CD4-positive, CD25-positive, alpha-beta regulatory T cell (primary cell): ENCODE results near the gene BHLHE40. TPM values are rescaled to one million over a fixed set of nuclear protein-coding genes. Genes with fewer than 3 reads are reported as not detected.

Experiments used
- ATAC-seq, 2 donors: fragments of 150-1000 bp; cut with Tn5 transposase; one replicate each; pipeline ENCODE4 v1.10.0; 2021; ENCODE audit warnings: low read depth in 2 of 2, moderate number of reproducible peaks in 2 of 2, moderate library complexity in 1 of 2
- DNase-seq, 3 donors: peaks; one replicate each; pipeline versions ENCODE4 v3.0.0 to v3.0.0-alpha.2; 2012 to 2022; ENCODE audit warnings: mixed read lengths in 1 of 3
- H3K27ac ChIP-seq: one replicate; pipeline ENCODE4 v1.7.0; 2013; ENCODE audit warnings: mild to moderate bottlenecking, low read length; ENCODE audit not compliant: insufficient read depth, poor library complexity, severe bottlenecking
- H3K27me3 ChIP-seq: one replicate; pipeline ENCODE4 v1.7.0; 2013; ENCODE audit warnings: low read length; ENCODE audit not compliant: control insufficient read depth, insufficient read depth
- H3K36me3 ChIP-seq: one replicate; pipeline ENCODE4 v1.7.0; 2013; ENCODE audit warnings: mild to moderate bottlenecking, low read length, moderate library complexity; ENCODE audit not compliant: control insufficient read depth, insufficient read depth
- H3K4me1 ChIP-seq: 2 replicates; pipeline ENCODE4 v1.7.0; 2013; ENCODE audit warnings: mild to moderate bottlenecking, low read length; ENCODE audit not compliant: insufficient read depth, control insufficient read depth, poor library complexity, severe bottlenecking
- H3K4me3 ChIP-seq: one replicate; pipeline ENCODE4 v1.7.0; 2013; ENCODE audit warnings: low read depth, mild to moderate bottlenecking, low read length, moderate library complexity
- H3K9me3 ChIP-seq, 2 experiments: 1 replicate in 1 of 2; 2 replicates in 1 of 2; pipeline ENCODE4 v1.7.0; 2013; ENCODE audit warnings: low read length in 2 of 2, mild to moderate bottlenecking in 1 of 2, moderate library complexity in 1 of 2; ENCODE audit not compliant: control insufficient read depth in 2 of 2
- H3K27ac Mint-ChIP-seq, 3 donors: one replicate each; pipeline ENCODE4 v1.8.0; 2020 to 2022; ENCODE audit warnings: mild to moderate bottlenecking in 3 of 3, mixed read lengths in 3 of 3, moderate library complexity in 2 of 3
- H3K27me3 Mint-ChIP-seq: one replicate; pipeline ENCODE4 v1.8.0; 2022; ENCODE audit warnings: mild to moderate bottlenecking, mixed read lengths
- H3K36me3 Mint-ChIP-seq: one replicate; pipeline ENCODE4 v1.8.0; 2020; ENCODE audit warnings: mixed read lengths
- H3K4me1 Mint-ChIP-seq, 4 donors: one replicate each; pipeline ENCODE4 v1.8.0; 2020 to 2022; ENCODE audit warnings: mixed read lengths in 4 of 4, mild to moderate bottlenecking in 1 of 4
- H3K4me3 Mint-ChIP-seq, 4 donors: one replicate each; pipeline ENCODE4 v1.8.0; 2020 to 2022; ENCODE audit warnings: mild to moderate bottlenecking in 4 of 4, mixed read lengths in 4 of 4, moderate library complexity in 3 of 4
- H3K9me3 Mint-ChIP-seq, 7 donors: one replicate each; pipeline ENCODE4 v1.8.0; 2020 to 2022; ENCODE audit warnings: mixed read lengths in 7 of 7, mild to moderate bottlenecking in 3 of 7, moderate library complexity in 2 of 7
- polyA plus RNA-seq, 4 donors: library from polyadenylated mRNA; unstranded; fragments of 300-500 nt; fragmentation: Illumina TruSeq; gene quantifications; one replicate each; pipeline ENCODE4 v1.2.3, GENCODE V29; 2021
- total RNA-seq: library from RNA; stranded (reverse); gene quantifications from one replicate; pipeline ENCODE4 v1.2.3, GENCODE V29; 2022

BHLHE40 gene
- total and polyA plus RNA-seq, 5 donors from 2014 or later: 0.65 to 44.4 (median 0.75) TPM

GRCh38 chr3:5020242-5020722 is 41.0 kb downstream of the BHLHE40 start:
- Histone ChIP-seq H3K36me3 (no peaks in the 10 kb centered on the region), H3K27me3 (no peaks in the 10 kb centered on the region), H3K4me1 (peaks cover 19% of the 10 kb centered on the region), H3K9me3 (no peaks in the 10 kb centered on the region), H3K4me3 (no peak overlapping the region), H3K27ac (no peak overlapping the region)
- Mint-ChIP-seq H3K4me1 (peaks cover 0 to 38% (median 18%) of the 10 kb centered on the region in 4 donors), H3K4me3 (no peak overlapping the region), H3K9me3 (no peaks in the 10 kb centered on the region), H3K27ac (peak overlapping the region in 1 of 3 donors; percentile 60), H3K27me3 (peaks cover 10% of the 10 kb centered on the region), H3K36me3 (no peaks in the 10 kb centered on the region)
- DNase-seq: no peak
- no peak for ATAC-seq

DNA sequence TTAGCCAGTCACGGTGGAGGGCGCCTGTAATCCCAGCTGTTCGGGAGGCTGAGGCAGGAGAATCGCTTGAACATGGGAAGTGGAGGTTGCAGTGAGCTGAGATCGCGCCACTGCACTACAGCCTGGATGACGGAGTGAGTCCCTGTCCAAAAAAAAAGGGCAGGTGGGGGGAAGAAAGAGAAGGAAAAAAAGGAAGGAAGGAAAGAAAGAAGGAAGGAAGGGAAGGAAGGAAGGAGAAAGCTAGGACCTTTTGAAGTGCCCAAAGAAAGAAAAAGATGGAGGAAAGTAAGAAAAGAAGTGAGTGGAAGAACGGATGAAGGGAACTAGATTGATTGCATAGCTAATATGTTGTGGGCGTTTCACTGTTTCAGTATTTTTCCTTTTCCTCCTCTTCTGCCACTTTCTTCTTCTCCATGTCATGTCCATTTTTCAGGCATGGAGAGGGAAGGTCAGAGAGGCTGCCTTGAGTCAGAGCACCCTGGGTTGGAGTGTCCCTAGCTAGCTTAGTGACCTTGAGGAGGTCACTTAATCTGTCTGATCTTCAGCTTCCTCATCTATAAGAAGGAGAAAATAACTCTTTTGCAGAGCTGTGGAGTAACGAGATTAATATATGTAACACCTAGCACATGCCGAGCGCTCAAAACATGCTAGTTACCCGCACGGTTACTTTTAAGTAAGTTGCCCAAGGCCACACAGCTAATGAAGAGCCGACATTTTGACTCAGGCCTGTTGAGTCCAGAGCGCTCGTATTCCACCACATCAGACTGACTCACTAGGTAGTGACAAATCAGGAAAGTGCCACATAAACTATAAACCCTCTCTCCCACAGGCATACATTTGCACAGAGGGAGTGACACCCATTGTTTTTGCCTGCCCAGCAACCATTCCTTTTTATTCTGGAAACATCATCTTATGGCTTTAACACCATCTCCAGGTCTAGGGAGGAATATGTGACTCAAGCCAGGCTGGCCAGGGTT is 42.2 kb downstream of the BHLHE40 start:
- H3K9me3 ChIP-seq: no peaks in the 10 kb centered on the region
- no peak for DNase-seq
- H3K4me1 Mint-ChIP-seq: peaks cover 0 to 39% (median 18%) of the 10 kb centered on the region in 4 donors

GRCh38 chr3:5022187-5022965 is 43.1 kb downstream of the BHLHE40 start:
- Mint-ChIP-seq H3K9me3 (no peaks in the 10 kb centered on the region), H3K4me1 (peaks cover 0 to 36% (median 15%) of the 10 kb centered on the region in 4 donors), H3K27ac (peak overlapping the region in 1 of 3 donors; percentile 52)

More for the DNA sequence above, 42.2 kb downstream of the BHLHE40 start:
- Histone ChIP-seq H3K4me1 (peaks cover 23% of the 10 kb centered on the region), H3K27ac (no peak overlapping the region), H3K36me3 (no peaks in the 10 kb centered on the region), H3K4me3 (no peak overlapping the region), H3K27me3 (no peaks in the 10 kb centered on the region)
- Mint-ChIP-seq H3K27me3 (peaks cover 19% of the 10 kb centered on the region), H3K9me3 (no peaks in the 10 kb centered on the region), H3K36me3 (no peaks in the 10 kb centered on the region), H3K27ac (no peak overlapping the region), H3K4me3 (no peak overlapping the region)
- ATAC-seq: no peak

DNA sequence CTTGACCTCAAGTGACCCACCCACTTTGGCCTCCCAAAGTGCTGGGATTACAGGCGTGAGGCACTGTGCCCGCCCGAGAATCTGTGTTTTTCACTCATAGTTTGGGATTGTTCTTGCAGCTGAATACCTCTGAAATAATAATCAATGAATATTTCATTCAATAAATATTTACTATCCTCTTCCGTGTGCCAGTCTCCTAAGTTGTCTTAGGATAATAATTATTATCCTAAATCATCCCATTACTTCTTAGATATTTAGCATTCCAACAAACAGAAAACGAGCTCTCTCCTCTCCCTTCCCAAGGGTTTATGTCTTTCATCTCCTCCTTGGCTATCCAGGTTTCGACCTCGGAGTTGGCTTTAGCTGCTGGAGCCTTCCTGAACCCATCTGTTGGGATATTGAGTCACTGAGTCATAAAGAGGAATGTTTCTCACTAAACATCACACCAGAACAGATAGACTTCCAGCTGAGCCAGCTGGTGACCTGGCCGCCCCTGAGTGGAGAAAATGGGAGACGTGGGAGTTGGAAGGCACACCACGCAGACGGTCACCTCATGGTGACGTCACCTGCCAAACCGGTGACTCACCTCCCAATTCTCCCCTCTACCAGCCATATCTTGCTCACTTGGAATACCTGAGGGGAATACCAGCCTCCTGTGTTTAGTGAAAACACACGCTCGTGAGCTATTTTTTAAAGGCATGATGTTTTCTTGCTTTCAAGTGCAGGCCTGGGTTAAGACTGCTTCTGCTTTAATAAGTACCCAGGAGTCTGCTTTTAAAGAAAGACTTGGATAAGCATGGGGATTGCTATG is 43.9 kb downstream of the BHLHE40 start:
- H3K4me3 ChIP-seq: no peak overlapping the region
- Mint-ChIP-seq H3K4me1 (peaks cover 0 to 37% (median 15%) of the 10 kb centered on the region in 4 donors), H3K4me3 (no peak overlapping the region), H3K36me3 (no peaks in the 10 kb centered on the region), H3K27ac (no peak overlapping the region), H3K27me3 (peaks cover 19% of the 10 kb centered on the region), H3K9me3 (no peaks in the 10 kb centered on the region)
- DNase-seq: no peak
- H3K4me1 ChIP-seq: peaks cover 23% of the 10 kb centered on the region
- H3K27me3 ChIP-seq: no peaks in the 10 kb centered on the region
- H3K36me3 ChIP-seq: no peaks in the 10 kb centered on the region
- no peak overlapping the region for H3K27ac ChIP-seq
- no peaks in the 10 kb centered on the region for H3K9me3 ChIP-seq
- ATAC-seq: no peak

More at GRCh38 chr3:5022187-5022965, 43.1 kb downstream of the BHLHE40 start:
- H3K27me3 Mint-ChIP-seq: peaks cover 19% of the 10 kb centered on the region
- no peak for ATAC-seq
- Histone ChIP-seq H3K4me1 (peaks cover 23% of the 10 kb centered on the region), H3K9me3 (no peaks in the 10 kb centered on the region), H3K27me3 (no peaks in the 10 kb centered on the region), H3K27ac (no peak overlapping the region), H3K4me3 (no peak overlapping the region), H3K36me3 (no peaks in the 10 kb centered on the region)
- H3K36me3 Mint-ChIP-seq: no peaks in the 10 kb centered on the region
- DNase-seq: peak in 1 of 3 donors; percentile 33
- H3K4me3 Mint-ChIP-seq: no peak overlapping the region

DNA sequence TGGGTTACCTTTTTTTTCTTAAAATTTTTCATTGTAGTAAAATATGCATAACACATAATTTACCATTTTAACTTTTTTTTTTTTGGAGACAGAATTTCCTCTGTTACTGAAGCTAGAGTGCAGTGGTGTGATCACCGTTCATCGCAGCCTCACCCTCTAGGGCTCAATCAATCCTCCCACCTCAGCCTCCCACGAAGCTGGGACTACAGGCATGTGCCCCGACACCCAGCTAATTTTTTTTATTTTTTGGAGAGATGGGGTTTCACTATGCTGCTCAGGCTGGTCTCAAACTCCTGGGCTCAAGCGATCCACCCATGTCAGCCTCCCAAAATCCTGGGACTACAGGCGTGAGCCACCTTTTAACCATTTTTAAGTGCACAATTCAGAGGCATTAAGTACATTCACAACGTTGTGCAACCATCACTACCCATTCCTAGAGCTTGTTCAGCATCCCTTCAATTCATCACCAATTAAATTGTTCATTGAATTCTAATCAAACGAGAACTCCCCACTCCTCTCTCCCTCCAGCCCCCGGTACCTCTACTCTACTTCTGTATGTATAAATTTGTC is 44.6 kb downstream of the BHLHE40 start:
- Histone ChIP-seq H3K4me3 (no peak overlapping the region), H3K27me3 (no peaks in the 10 kb centered on the region), H3K27ac (no peak overlapping the region), H3K9me3 (no peaks in the 10 kb centered on the region), H3K4me1 (peaks cover 22% of the 10 kb centered on the region), H3K36me3 (no peaks in the 10 kb centered on the region)
- no peak overlapping the region for H3K27ac Mint-ChIP-seq
- DNase-seq: no peak
- ATAC-seq: no peak
- H3K9me3 Mint-ChIP-seq: no peaks in the 10 kb centered on the region
- peaks cover 0 to 30% (median 9%) of the 10 kb centered on the region in 4 donors for H3K4me1 Mint-ChIP-seq
- no peak overlapping the region for H3K4me3 Mint-ChIP-seq
- peaks cover 19% of the 10 kb centered on the region for H3K27me3 Mint-ChIP-seq
- no peaks in the 10 kb centered on the region for H3K36me3 Mint-ChIP-seq

DNA sequence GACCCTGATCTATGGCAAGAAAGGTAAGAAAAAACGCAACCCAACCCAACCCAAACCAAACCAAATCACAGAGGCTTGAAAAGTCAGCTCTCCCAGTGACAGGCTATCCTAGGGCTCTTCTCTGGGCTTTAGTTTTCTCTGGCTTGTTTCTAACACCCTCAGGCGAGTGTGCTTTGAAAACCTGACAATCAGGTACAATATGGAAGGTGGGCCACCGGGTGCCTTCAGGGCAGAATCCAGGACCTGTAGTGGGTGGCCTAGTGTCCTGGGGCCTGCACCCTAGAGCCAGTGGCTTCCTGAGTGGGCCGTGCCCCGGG is 46.8 kb downstream of the BHLHE40 start:
- Mint-ChIP-seq H3K4me3 (peak overlapping the region; percentile 30 to 81 (median 37)), H3K4me1 (peaks cover 0 to 14% (median 2%) of the 10 kb centered on the region in 4 donors), H3K27me3 (peaks cover 19% of the 10 kb centered on the region), H3K27ac (no peak overlapping the region), H3K9me3 (peaks cover 0 to 2% (median 0%) of the 10 kb centered on the region in 7 donors), H3K36me3 (no peaks in the 10 kb centered on the region)
- Histone ChIP-seq H3K4me3 (no peak overlapping the region), H3K36me3 (no peaks in the 10 kb centered on the region), H3K27me3 (no peaks in the 10 kb centered on the region), H3K4me1 (peaks cover 9% of the 10 kb centered on the region), H3K27ac (no peak overlapping the region), H3K9me3 (no peaks in the 10 kb centered on the region)
- no peak for DNase-seq
- no peak for ATAC-seq

DNA sequence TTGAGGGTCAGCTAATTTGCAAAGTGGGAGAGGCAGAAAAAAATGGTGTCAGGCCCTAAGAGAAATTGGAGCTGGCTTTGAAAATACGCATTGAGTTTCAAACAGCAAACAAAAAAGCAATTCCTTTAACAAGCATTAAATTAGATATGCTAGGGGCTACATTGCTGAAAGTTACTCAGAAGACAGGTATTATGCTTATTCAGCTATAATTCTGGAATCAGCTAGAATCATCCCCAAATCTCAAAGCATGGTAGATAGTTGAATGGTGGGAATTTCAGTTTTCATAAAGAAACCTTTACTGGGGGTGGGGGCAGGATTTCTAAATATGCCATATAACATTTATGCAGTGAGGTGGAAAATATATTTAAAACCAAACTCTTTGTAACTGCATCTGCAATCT is 50.5 kb downstream of the BHLHE40 start:
- H3K4me1 ChIP-seq: peaks cover 9% of the 10 kb centered on the region
- no peak for DNase-seq
- H3K27ac ChIP-seq: no peak overlapping the region
- no peaks in the 10 kb centered on the region for H3K36me3 ChIP-seq
- no peak overlapping the region for H3K4me3 ChIP-seq
- Mint-ChIP-seq H3K27me3 (peaks cover 15% of the 10 kb centered on the region), H3K4me1 (peaks cover 0 to 13% (median 0%) of the 10 kb centered on the region in 4 donors), H3K36me3 (no peaks in the 10 kb centered on the region), H3K4me3 (no peak overlapping the region), H3K27ac (no peak overlapping the region), H3K9me3 (peaks cover 0 to 2% (median 0%) of the 10 kb centered on the region in 7 donors)
- no peaks in the 10 kb centered on the region for H3K27me3 ChIP-seq
- no peak for ATAC-seq
- H3K9me3 ChIP-seq: no peaks in the 10 kb centered on the region
